Fibroblast of peridontal ligament (primary cell): ENCODE results near the gene GGNBP2.
A peak's percentile ranks its signal among the peaks of the same experiment; 100 is the strongest.
"Not testable (repeated sequence)": the region's sequence is repeated elsewhere in the genome, so short reads cannot be mapped to it uniquely, and the experiment has no call there.

Source experiments
- DNase-seq: peaks from one replicate; pipeline ENCODE4 v3.0.0-alpha.2; 2010; ENCODE audit errors: extremely low read depth

Gene GGNBP2

GRCh38 chr17:36600936-36601302, 56.2 kb downstream of the GGNBP2 start:
- no peak for DNase-seq

GRCh38 chr17:36601303-36602029, 56.7 kb downstream of the GGNBP2 start, which contains the start of gene MRM1:
MRM1 (plus strand) TSS chr17:36601583; CDS start chr17:36601811, 228 bp downstream.
- peak; percentile 80 for DNase-seq

GRCh38 chr17:36602030-36602748, 57.5 kb downstream of the GGNBP2 start:
- DNase-seq = no peak

- peak; percentile 71 for DNase-seq
Observed at GRCh38 chr17:36602924-36603384, 58.2 kb downstream of the GGNBP2 start.

GRCh38 chr17:36605028-36605427, 60.3 kb downstream of the GGNBP2 start:
- DNase-seq = not testable (repeated sequence)

GRCh38 chr17:36608280-36608679, 63.6 kb downstream of the GGNBP2 start:
- no peak for DNase-seq

GRCh38 chr17:36608794-36609497, 64.2 kb downstream of the GGNBP2 start:
- DNase-seq = peak; percentile 78

GRCh38 chr17:36609498-36609862, 64.8 kb downstream of the GGNBP2 start:
- no peak for DNase-seq

- no peak for DNase-seq
Observed at GRCh38 chr17:36610474-36610873, 65.8 kb downstream of the GGNBP2 start.

GRCh38 chr17:36611345-36612072, 66.8 kb downstream of the GGNBP2 start:
- DNase-seq = peak; percentile 93

GRCh38 chr17:36612323-36612722, 67.6 kb downstream of the GGNBP2 start:
- no peak for DNase-seq

- no peak for DNase-seq
Observed at GRCh38 chr17:36613155-36613554, 68.4 kb downstream of the GGNBP2 start.

GRCh38 chr17:36614081-36614480, 69.4 kb downstream of the GGNBP2 start:
- DNase-seq = no peak

- no peak for DNase-seq
Observed at GRCh38 chr17:36614933-36615332, 70.2 kb downstream of the GGNBP2 start.

- no peak for DNase-seq
Observed at GRCh38 chr17:36616061-36617029, 71.6 kb downstream of the GGNBP2 start.

- DNase-seq = no peak
Observed at GRCh38 chr17:36617773-36618172, 73.1 kb downstream of the GGNBP2 start.

- DNase-seq = no peak
Observed at GRCh38 chr17:36623281-36623680, 78.6 kb downstream of the GGNBP2 start.

- no peak for DNase-seq
Observed at GRCh38 chr17:36625188-36625587, 80.5 kb downstream of the GGNBP2 start.

- no peak for DNase-seq
Observed at GRCh38 chr17:36627101-36627500, 82.4 kb downstream of the GGNBP2 start.

GRCh38 chr17:36628576-36628975, 83.9 kb downstream of the GGNBP2 start:
- DNase-seq = no peak
